ENCODE data around the gene PTGFR.

PTGFR gene

DNA sequence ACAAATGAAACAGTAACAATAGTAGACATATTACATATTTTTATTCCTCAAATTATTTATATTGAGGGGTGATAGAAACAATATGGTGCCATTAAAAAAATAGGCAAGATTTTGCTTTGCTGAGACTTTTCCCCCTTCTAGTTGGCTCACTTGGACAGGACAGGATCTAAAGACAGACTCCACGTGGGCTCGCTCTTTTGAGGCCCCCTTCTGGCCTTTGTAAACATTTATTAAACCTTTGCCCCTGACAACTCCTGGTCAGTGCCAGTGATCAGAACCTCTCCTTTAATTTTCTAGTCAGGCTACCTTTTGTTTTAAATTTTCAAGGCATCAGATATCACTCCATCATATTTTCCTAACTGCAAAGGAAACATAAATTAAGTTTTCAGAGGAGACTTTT is 79.8 kb downstream of the PTGFR start:
- TF ChIP-seq ZNF433 (tag by site-specific recombination; IDR thresholded peaks at IDR 0.05; ENCODE audit: low read depth) (no peak), KLF10 (tag by site-specific recombination; IDR thresholded peaks at IDR 0.05) (no peak), KLF9 (tag by site-specific recombination; IDR thresholded peaks at IDR 0.05; ENCODE audit: low read depth) (no peak), ZNF223 (tag by site-specific recombination; IDR thresholded peaks at IDR 0.05) (no peak), GLI4 (tag by site-specific recombination; IDR thresholded peaks at IDR 0.05) (no peak), ZNF629 (tag by site-specific recombination; IDR thresholded peaks at IDR 0.05) (no peak), ZNF585B (tag by site-specific recombination; IDR thresholded peaks at IDR 0.05) (no peak)
- TF ChIP-seq, protein P1, sequence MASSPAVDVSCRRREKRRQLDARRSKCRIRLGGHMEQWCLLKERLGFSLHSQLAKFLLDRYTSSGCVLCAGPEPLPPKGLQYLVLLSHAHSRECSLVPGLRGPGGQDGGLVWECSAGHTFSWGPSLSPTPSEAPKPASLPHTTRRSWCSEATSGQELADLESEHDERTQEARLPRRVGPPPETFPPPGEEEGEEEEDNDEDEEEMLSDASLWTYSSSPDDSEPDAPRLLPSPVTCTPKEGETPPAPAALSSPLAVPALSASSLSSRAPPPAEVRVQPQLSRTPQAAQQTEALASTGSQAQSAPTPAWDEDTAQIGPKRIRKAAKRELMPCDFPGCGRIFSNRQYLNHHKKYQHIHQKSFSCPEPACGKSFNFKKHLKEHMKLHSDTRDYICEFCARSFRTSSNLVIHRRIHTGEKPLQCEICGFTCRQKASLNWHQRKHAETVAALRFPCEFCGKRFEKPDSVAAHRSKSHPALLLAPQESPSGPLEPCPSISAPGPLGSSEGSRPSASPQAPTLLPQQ (tag by site-specific recombination; IDR thresholded peaks at IDR 0.05), result no peak
- POLR2A ChIA-PET, result no interaction called here

DNA sequence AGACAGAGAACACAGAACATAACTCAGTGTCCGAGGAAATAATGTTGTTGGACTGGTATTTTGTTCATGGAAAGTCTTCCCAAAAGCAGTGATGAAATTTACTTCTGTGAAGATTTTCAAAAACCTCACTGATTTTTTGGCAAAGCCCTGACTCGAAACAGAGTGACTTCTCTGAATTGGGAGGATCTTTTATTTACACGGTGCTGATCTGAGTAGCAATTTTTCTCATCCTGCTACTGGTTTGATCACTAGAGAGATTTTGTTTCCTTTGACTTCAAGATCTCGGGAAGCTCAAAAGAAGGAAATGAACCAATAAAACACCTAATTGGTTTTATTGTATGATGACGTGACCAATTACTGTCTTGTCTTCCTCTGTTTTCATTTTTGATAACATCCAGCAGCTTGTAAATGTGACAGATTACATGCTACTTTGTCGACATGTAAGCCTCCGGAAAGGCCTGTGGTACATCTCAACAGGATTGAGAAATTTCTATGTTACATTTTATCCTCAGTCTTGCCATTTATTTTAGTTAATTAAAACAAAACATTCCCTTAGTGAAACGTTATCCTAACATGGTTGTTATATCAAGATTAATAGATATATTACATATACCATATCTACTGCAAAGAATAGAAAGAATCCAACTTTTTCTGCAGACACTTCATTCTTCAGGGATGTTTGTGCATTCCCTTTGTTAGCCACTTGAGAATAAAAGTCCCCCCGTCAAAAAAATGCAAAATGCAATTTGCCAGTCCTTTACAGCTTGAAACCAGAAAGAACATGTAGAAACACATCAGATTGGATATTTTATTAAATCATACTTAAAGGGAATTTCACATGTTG is 86.7 kb downstream of the PTGFR start:
- ChIA-PET CTCF (no interaction called here), POLR2A (interaction anchor here (0.7 kb wide), 1 partner anchor 24 kb away, joined by 3 read pairs; no protein-coding TSS in a partner anchor)
- Histone ChIP-seq H3K36me3 (ENCODE audit: control insufficient read depth in 2 of 2, insufficient read depth in 1 of 2, low read length in 2 of 2) (no peaks in the 10 kb centered on the region), H3K4me3 (ENCODE audit: low read depth, low read length) (no peak overlapping the region), H3K4me1 (ENCODE audit: control insufficient read depth, insufficient read depth, low read length) (no peaks in the 10 kb centered on the region), H3K27ac (ENCODE audit: extremely low read depth, low read depth, low read length) (no peak overlapping the region), H3K9me3 (ENCODE audit: control insufficient read depth, insufficient read depth, low read depth, low read length) (no peaks in the 10 kb centered on the region)
- TF ChIP-seq, protein P1 (tag by site-specific recombination; IDR thresholded peaks at IDR 0.05), result no peak
- TF ChIP-seq ZBTB17 (tag by site-specific recombination; IDR thresholded peaks at IDR 0.05) (no peak), ZNF16 (tag by site-specific recombination; IDR thresholded peaks at IDR 0.05; ENCODE audit: low read depth) (no peak), ZNF266 (tag by site-specific recombination; IDR thresholded peaks at IDR 0.05; ENCODE audit: low read depth) (no peak), ZBTB20 (tag by site-specific recombination; IDR thresholded peaks at IDR 0.05) (no peak), ZNF214 (tag by site-specific recombination; IDR thresholded peaks at IDR 0.05; ENCODE audit: borderline replicate concordance) (no peak), OSR2 (tag by site-specific recombination; IDR thresholded peaks at IDR 0.05) (no peak)

More for the DNA sequence above, 79.8 kb downstream of the PTGFR start:
- CTCF ChIA-PET, result no interaction called here
- Histone ChIP-seq H3K9me3 (ENCODE audit: control insufficient read depth, insufficient read depth, low read depth, low read length) (no peaks in the 10 kb centered on the region), H3K36me3 (ENCODE audit: control insufficient read depth in 2 of 2, insufficient read depth in 1 of 2, low read length in 2 of 2) (no peaks in the 10 kb centered on the region), H3K27ac (ENCODE audit: extremely low read depth, low read depth, low read length) (no peak overlapping the region), H3K4me3 (ENCODE audit: low read depth, low read length) (no peak overlapping the region), H3K4me1 (ENCODE audit: control insufficient read depth, insufficient read depth, low read length) (no peaks in the 10 kb centered on the region)

DNA sequence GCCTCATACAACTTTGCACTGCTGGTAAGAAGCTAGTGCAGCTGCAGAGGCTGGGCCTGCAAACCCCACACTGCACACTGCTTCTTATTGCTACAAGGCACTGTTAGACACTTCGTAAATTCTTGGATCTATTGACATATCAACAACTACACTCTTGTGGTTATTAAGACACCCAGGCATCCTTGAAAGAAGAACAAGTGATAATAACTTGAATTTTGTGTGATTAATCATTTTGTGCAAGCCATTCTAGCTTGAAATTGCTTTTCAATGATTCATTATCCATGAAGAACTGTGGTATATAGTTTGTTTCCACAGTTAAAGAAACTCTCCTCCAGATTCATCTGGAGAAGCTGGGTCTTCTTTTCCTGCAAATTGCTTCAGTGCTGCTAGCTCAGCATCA is 95.8 kb downstream of the PTGFR start:
- CTCF ChIA-PET, result interaction anchor here (0.9 kb wide), 1 partner anchor 318 kb away, joined by 3 read pairs; no protein-coding TSS in a partner anchor
- TF ChIP-seq ZNF223 (tag by site-specific recombination; IDR thresholded peaks at IDR 0.05) (no peak), ZNF23 (tag by site-specific recombination; IDR thresholded peaks at IDR 0.05; ENCODE audit: borderline replicate concordance) (no peak)
- Histone ChIP-seq H3K4me1 (ENCODE audit: control insufficient read depth, insufficient read depth, low read length) (no peaks in the 10 kb centered on the region), H3K4me3 (ENCODE audit: low read depth, low read length) (no peak overlapping the region), H3K27ac (ENCODE audit: extremely low read depth, low read depth, low read length) (no peak overlapping the region), H3K9me3 (ENCODE audit: control insufficient read depth, insufficient read depth, low read depth, low read length) (no peaks in the 10 kb centered on the region), H3K36me3 (ENCODE audit: control insufficient read depth in 2 of 2, insufficient read depth in 1 of 2, low read length in 2 of 2) (no peaks in the 10 kb centered on the region)
- POLR2A ChIA-PET, result no interaction called here

DNA sequence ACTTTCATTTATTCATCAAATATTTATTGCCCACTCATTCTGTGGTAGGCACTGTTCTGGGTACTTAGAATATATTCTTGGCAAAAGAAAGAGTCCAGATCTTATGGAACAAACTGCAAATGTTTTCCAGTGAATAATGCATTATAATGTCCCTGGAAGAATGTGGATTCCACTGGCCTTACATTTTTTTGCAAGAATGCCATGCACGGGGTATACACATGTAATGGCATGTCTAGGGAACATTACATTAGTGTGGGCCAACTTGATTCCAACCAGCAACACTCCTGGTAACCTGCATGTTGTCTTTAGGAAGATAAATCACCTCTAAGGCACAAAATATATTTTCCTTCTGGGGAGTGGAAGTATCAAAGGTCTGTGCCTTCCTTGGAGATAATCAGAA is 96.4 kb downstream of the PTGFR start:
- POLR2A ChIA-PET, result no interaction called here
- Histone ChIP-seq H3K9me3 (ENCODE audit: control insufficient read depth, insufficient read depth, low read depth, low read length) (no peaks in the 10 kb centered on the region), H3K4me3 (ENCODE audit: low read depth, low read length) (no peak overlapping the region), H3K27ac (ENCODE audit: extremely low read depth, low read depth, low read length) (no peak overlapping the region), H3K36me3 (ENCODE audit: control insufficient read depth in 2 of 2, insufficient read depth in 1 of 2, low read length in 2 of 2) (no peaks in the 10 kb centered on the region), H3K4me1 (ENCODE audit: control insufficient read depth, insufficient read depth, low read length) (no peaks in the 10 kb centered on the region)
- CTCF ChIA-PET, result no interaction called here
- no peak for TF ChIP-seq ZNF660 (tag by site-specific recombination; IDR thresholded peaks at IDR 0.05)
- TF ChIP-seq ZNF404 (tag by site-specific recombination; IDR thresholded peaks at IDR 0.05), result no peak

Data from HEK293 (cell line).